ENCODE data around the gene MAST3. TPM values are rescaled to one million over a fixed set of nuclear protein-coding genes. Genes with fewer than 3 reads are reported as not detected.
"Not testable (repeated sequence)": the region's sequence is repeated elsewhere in the genome, so short reads cannot be mapped to it uniquely, and the experiment has no call there.

Gene MAST3
- total RNA-seq, 1 experiment from 2014 or later: 11.5 TPM

- DNase-seq (ENCODE audit: low spot score): no peak
- ATAC-seq: no peak; the same call in 1 of the 2 replicates
- TF ChIP-seq ZBTB21 (CRISPR knock-in tag; IDR thresholded peaks at IDR 0.05; ENCODE audit: borderline replicate concordance) (no peak), MAX (CRISPR knock-in tag; IDR thresholded peaks at IDR 0.05) (no peak), CBFB (CRISPR knock-in tag; IDR thresholded peaks at IDR 0.05; ENCODE audit: low read depth) (no peak), ZNF416 (CRISPR knock-in tag; IDR thresholded peaks at IDR 0.05) (no peak), MXD4 (CRISPR knock-in tag; IDR thresholded peaks at IDR 0.05; ENCODE audit: borderline replicate concordance) (no peak), HMGA2 (CRISPR knock-in tag; IDR thresholded peaks at IDR 0.05) (no peak), MLX (CRISPR knock-in tag; IDR thresholded peaks at IDR 0.05) (no peak)
- TF ChIP-seq, protein P1, sequence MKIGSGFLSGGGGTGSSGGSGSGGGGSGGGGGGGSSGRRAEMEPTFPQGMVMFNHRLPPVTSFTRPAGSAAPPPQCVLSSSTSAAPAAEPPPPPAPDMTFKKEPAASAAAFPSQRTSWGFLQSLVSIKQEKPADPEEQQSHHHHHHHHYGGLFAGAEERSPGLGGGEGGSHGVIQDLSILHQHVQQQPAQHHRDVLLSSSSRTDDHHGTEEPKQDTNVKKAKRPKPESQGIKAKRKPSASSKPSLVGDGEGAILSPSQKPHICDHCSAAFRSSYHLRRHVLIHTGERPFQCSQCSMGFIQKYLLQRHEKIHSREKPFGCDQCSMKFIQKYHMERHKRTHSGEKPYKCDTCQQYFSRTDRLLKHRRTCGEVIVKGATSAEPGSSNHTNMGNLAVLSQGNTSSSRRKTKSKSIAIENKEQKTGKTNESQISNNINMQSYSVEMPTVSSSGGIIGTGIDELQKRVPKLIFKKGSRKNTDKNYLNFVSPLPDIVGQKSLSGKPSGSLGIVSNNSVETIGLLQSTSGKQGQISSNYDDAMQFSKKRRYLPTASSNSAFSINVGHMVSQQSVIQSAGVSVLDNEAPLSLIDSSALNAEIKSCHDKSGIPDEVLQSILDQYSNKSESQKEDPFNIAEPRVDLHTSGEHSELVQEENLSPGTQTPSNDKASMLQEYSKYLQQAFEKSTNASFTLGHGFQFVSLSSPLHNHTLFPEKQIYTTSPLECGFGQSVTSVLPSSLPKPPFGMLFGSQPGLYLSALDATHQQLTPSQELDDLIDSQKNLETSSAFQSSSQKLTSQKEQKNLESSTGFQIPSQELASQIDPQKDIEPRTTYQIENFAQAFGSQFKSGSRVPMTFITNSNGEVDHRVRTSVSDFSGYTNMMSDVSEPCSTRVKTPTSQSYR (CRISPR knock-in tag; IDR thresholded peaks at IDR 0.05): no peak
- TF ChIP-seq, protein P2, sequence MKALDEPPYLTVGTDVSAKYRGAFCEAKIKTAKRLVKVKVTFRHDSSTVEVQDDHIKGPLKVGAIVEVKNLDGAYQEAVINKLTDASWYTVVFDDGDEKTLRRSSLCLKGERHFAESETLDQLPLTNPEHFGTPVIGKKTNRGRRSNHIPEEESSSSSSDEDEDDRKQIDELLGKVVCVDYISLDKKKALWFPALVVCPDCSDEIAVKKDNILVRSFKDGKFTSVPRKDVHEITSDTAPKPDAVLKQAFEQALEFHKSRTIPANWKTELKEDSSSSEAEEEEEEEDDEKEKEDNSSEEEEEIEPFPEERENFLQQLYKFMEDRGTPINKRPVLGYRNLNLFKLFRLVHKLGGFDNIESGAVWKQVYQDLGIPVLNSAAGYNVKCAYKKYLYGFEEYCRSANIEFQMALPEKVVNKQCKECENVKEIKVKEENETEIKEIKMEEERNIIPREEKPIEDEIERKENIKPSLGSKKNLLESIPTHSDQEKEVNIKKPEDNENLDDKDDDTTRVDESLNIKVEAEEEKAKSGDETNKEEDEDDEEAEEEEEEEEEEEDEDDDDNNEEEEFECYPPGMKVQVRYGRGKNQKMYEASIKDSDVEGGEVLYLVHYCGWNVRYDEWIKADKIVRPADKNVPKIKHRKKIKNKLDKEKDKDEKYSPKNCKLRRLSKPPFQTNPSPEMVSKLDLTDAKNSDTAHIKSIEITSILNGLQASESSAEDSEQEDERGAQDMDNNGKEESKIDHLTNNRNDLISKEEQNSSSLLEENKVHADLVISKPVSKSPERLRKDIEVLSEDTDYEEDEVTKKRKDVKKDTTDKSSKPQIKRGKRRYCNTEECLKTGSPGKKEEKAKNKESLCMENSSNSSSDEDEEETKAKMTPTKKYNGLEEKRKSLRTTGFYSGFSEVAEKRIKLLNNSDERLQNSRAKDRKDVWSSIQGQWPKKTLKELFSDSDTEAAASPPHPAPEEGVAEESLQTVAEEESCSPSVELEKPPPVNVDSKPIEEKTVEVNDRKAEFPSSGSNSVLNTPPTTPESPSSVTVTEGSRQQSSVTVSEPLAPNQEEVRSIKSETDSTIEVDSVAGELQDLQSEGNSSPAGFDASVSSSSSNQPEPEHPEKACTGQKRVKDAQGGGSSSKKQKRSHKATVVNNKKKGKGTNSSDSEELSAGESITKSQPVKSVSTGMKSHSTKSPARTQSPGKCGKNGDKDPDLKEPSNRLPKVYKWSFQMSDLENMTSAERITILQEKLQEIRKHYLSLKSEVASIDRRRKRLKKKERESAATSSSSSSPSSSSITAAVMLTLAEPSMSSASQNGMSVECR (CRISPR knock-in tag; IDR thresholded peaks at IDR 0.05; ENCODE audit: borderline replicate concordance): no peak
- ChIA-PET CTCF (interaction anchor here (0.9 to 1.4 kb wide), 5 partner anchors 9 to 172 kb away, joined by 3 to 29 read pairs (median 3); partner anchors contain the start of gene CCDC124), POLR2A (interaction anchor here (1.0 to 1.1 kb wide), 2 partner anchors 8 to 177 kb away, joined by 4 to 5 read pairs; partner anchors contain the start of gene JUND)
- Mint-ChIP-seq H3K4me3 (peak overlapping the region; percentile 69), H3K4me1 (peaks cover 25% of the 10 kb centered on the region), H3K9me3 (no peaks in the 10 kb centered on the region), H3K27ac (peak overlapping the region; percentile 78; the same call in 1 of the 2 replicates), H3K36me3 (no peaks in the 10 kb centered on the region), H3K27me3 (ENCODE audit: low read depth) (peaks cover 27% of the 10 kb centered on the region)
Observed at GRCh38 chr19:18104793-18105131, 7.2 kb downstream of the MAST3 start.

GRCh38 chr19:18105259-18105658, 7.7 kb downstream of the MAST3 start:
- POLR2A ChIA-PET; H3K9me3 Mint-ChIP-seq; H3K27ac Mint-ChIP-seq; DNase-seq (ENCODE audit: low spot score); H3K36me3 Mint-ChIP-seq; ATAC-seq: not testable (repeated sequence)
- Mint-ChIP-seq H3K4me1 (peaks cover 25% of the 10 kb centered on the region), H3K4me3 (peak overlapping the region; percentile 69), H3K27me3 (ENCODE audit: low read depth) (peaks cover 26% of the 10 kb centered on the region)
- CTCF ChIA-PET: interaction anchor here (0.8 to 1.4 kb wide), 3 partner anchors 8 to 59 kb away, joined by 3 to 29 read pairs (median 5); no protein-coding TSS in a partner anchor

DNA sequence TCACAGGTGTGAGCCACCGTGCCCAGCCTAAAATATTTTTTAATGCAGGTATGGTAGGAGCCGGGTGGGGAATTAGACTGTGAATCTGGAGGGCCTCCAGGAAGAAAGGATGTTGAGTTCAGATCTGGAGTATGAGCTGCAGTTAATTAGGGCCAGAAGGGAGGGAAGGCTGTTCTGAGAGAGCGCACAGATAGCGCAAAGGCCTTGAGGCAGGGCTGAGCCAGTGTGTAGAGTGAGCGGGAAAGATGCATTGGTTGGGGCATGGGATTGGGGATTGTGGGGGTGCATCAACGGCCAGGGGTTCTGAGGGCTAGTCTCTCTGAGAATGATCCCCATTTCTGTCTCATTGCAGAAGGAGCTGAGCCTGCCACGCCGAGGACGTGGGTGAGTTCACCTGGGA, 9.7 kb downstream of the MAST3 start:
- CTCF ChIA-PET: interaction anchor here (1.1 kb wide), 1 partner anchor 54 kb away, joined by 3 read pairs; no protein-coding TSS in a partner anchor
- peaks cover 33% of the 10 kb centered on the region for H3K27me3 Mint-ChIP-seq (ENCODE audit: low read depth)
- TF ChIP-seq ZNF512 (CRISPR knock-in tag; IDR thresholded peaks at IDR 0.05; ENCODE audit: borderline replicate concordance) (no peak), TEAD1 (CRISPR knock-in tag; IDR thresholded peaks at IDR 0.05) (no peak), E2F1 (CRISPR knock-in tag; IDR thresholded peaks at IDR 0.05) (no peak), NFYB (CRISPR knock-in tag; conservative IDR thresholded peaks at IDR 0.05; ENCODE audit: low read depth) (no peak), SP1 (CRISPR knock-in tag; conservative IDR thresholded peaks at IDR 0.05) (no peak), TEAD4 (CRISPR knock-in tag; IDR thresholded peaks at IDR 0.05) (no peak), TP53 (CRISPR knock-in tag; IDR thresholded peaks at IDR 0.05) (no peak), CREB1 (CRISPR knock-in tag; IDR thresholded peaks at IDR 0.05) (no peak)
- TF ChIP-seq, protein P3, sequence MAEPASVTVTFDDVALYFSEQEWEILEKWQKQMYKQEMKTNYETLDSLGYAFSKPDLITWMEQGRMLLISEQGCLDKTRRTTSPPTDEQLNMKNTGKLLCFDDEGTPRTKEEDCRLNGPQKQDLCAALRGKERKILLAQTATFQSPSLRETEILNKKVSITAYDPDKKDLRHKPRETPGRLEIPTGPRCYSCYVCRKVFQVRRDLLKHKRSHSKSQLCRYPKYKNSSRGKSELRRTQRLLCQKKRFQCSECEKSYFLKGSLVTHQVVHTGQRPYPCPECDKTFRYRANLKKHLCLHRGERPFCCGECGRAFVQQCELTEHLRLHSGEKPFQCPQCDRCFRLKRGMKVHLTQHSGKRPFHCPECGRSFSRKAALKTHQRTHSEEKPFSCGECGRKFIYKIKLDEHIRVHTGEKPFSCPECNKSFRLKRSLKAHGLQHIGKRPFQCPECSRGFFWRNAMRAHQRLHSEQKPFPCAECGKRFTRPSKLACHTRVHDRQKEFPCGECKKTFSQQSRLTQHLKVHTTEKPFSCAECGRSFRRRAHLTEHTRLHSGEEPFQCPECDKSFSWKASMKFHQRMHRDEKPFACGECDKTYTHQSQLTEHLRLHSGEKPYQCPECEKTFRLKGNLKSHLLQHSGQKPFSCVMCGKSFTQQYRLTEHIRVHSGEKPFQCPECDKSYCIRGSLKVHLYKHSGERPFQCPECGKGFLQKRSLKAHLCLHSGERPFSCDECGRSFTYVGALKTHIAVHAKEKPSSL (CRISPR knock-in tag; conservative IDR thresholded peaks at IDR 0.05): no peak

More for the DNA sequence above, 9.7 kb downstream of the MAST3 start:
- POLR2A ChIA-PET: no interaction called here
- H3K36me3 Mint-ChIP-seq: no peaks in the 10 kb centered on the region
- H3K9me3 Mint-ChIP-seq: no peaks in the 10 kb centered on the region
- H3K4me3 Mint-ChIP-seq: no peak overlapping the region
- H3K4me1 Mint-ChIP-seq: peaks cover 13% of the 10 kb centered on the region
- no peak for ATAC-seq
- no peak for DNase-seq (ENCODE audit: low spot score)
- H3K27ac Mint-ChIP-seq: no peak overlapping the region

All from WTC11 (cell line).